GM12891 (cell line): ENCODE data around the gene RUSC1.

ENCODE experiments used
- POLR2A ChIP-seq: IDR thresholded peaks from 2 replicates; pipeline ENCODE4 v1.6.1; 2011; ENCODE audit warnings: low read depth, low read length, control low read depth
- POLR2AphosphoS5 ChIP-seq: IDR thresholded peaks from 2 replicates; pipeline ENCODE4 v1.6.1; 2011; ENCODE audit warnings: low read depth, low read length, control low read depth
- TAF1 ChIP-seq: IDR thresholded peaks from 2 replicates; pipeline ENCODE4 v1.6.1; 2011; ENCODE audit warnings: low read depth, low read length, control low read depth

GRCh38 chr1:155318082-155318481 is 2.6 kb upstream of the RUSC1 start:
- no peak for TF ChIP-seq POLR2AphosphoS5
- no peak for TF ChIP-seq POLR2A
- no peak for TF ChIP-seq TAF1
